HG03575 (cell line): ENCODE results near the gene RNF208.

ENCODE experiments used
- ATAC-seq: cut with Tn5 transposase; IDR thresholded peaks from one replicate; pipeline ENCODE4 v1.9.1; 2021; ENCODE audit not compliant: unreplicated experiment, insufficient number of reproducible peaks, low FRiP score; ENCODE audit errors: extremely low read depth

Gene RNF208

GRCh38 chr9:137170486-137171148 lies 51.4 kb downstream of the RNF208 start:
- ATAC-seq: no peak
